BJ (cell line): ENCODE data around the gene LIMS1. TPM values are rescaled to one million over a fixed set of nuclear protein-coding genes. Genes with fewer than 3 reads are reported as not detected.
"Not testable (repeated sequence)": the region's sequence is repeated elsewhere in the genome, so short reads cannot be mapped to it uniquely, and the experiment has no call there.

Source experiments
- CTCF ChIA-PET: fragments of 350-600 bp; formaldehyde crosslinking; extraction: SDS; loops from one replicate; lab custom pipeline; 2021; ENCODE audit warnings: antibody characterized with exemption, inconsistent platforms; lab: Yijun Ruan, JAX
- POLR2A ChIA-PET: fragments of 300-600 bp; sonication (Branson Sonifier 250); formaldehyde crosslinking; extraction: SDS; loops from one replicate; lab custom pipeline; 2021; ENCODE audit warnings: antibody characterized with exemption; lab: Charles Lee
- DNase-seq: peaks from one replicate; pipeline ENCODE4 v3.0.0-alpha.2; 2011; ENCODE audit warnings: low read depth
- H3K27me3 ChIP-seq: 2 replicates; pipeline ENCODE4 v1.6.0; 2011; ENCODE audit warnings: low read length; ENCODE audit not compliant: control insufficient read depth, insufficient read depth
- H3K36me3 ChIP-seq: 2 replicates; pipeline ENCODE4 v1.5.1; 2011; ENCODE audit warnings: low read length; ENCODE audit not compliant: control insufficient read depth, insufficient read depth
- H3K4me3 ChIP-seq: 2 replicates; pipeline ENCODE4 v1.5.1; 2011; ENCODE audit warnings: low read depth, mild to moderate bottlenecking, control low read depth, low read length
- CTCF ChIP-seq: IDR thresholded peaks from 2 replicates; pipeline ENCODE4 v1.5.1; 2011; ENCODE audit warnings: low read depth, mild to moderate bottlenecking, control low read depth, inconsistent platforms, low read length, moderate library complexity; ENCODE audit not compliant: insufficient read depth
- polyA plus RNA-seq: library from polyadenylated mRNA; depleted of rRNA; stranded (reverse); fragments of >200 nt; gene quantifications from 2 replicates; pipeline ENCODE4 v1.2.3, GENCODE V29; 2011

Gene LIMS1
- polyA plus RNA-seq, 1 experiment: 103 TPM

GRCh38 chr2:108641756-108642155, 107.5 kb downstream of the LIMS1 start:
- H3K27me3 ChIP-seq: no peaks in the 10 kb centered on the region
- POLR2A ChIA-PET: interaction anchor here (0.6 kb wide), 1 partner anchor 883 kb away, joined by 3 read pairs; no protein-coding TSS in a partner anchor
- CTCF ChIA-PET: no interaction called here
- no peak for TF ChIP-seq CTCF
- H3K36me3 ChIP-seq: no peaks in the 10 kb centered on the region
- no peak overlapping the region for H3K4me3 ChIP-seq
- no peak for DNase-seq

GRCh38 chr2:108643261-108643849, 109.1 kb downstream of the LIMS1 start:
- ChIA-PET CTCF (no interaction called here), POLR2A (interaction anchor here (0.6 kb wide), 1 partner anchor 478 kb away, joined by 3 read pairs; no protein-coding TSS in a partner anchor)
- TF ChIP-seq CTCF: no peak
- Histone ChIP-seq H3K27me3 (no peaks in the 10 kb centered on the region), H3K4me3 (no peak overlapping the region), H3K36me3 (no peaks in the 10 kb centered on the region)
- DNase-seq: no peak

- POLR2A ChIA-PET, H3K27me3 ChIP-seq, H3K36me3 ChIP-seq, DNase-seq, CTCF ChIA-PET, H3K4me3 ChIP-seq: not testable (repeated sequence)
Measured at GRCh38 chr2:108643862-108644261, 109.6 kb downstream of the LIMS1 start.

GRCh38 chr2:108644446-108644845, 110.2 kb downstream of the LIMS1 start:
- POLR2A ChIA-PET, H3K4me3 ChIP-seq, H3K27me3 ChIP-seq, H3K36me3 ChIP-seq, DNase-seq: not testable (repeated sequence)
- CTCF ChIA-PET: interaction anchor here (5.4 kb wide), 1 partner anchor 8 kb away, joined by 25 read pairs; no protein-coding TSS in a partner anchor

- CTCF ChIA-PET: interaction anchor here (0.6 to 5.4 kb wide), 2 partner anchors 12 to 52 kb away, joined by 4 to 25 read pairs; no protein-coding TSS in a partner anchor
- H3K27me3 ChIP-seq, DNase-seq, POLR2A ChIA-PET, H3K4me3 ChIP-seq, H3K36me3 ChIP-seq: not testable (repeated sequence)
Measured at GRCh38 chr2:108648796-108649195, 114.5 kb downstream of the LIMS1 start.

- H3K4me3 ChIP-seq, H3K36me3 ChIP-seq, POLR2A ChIA-PET, H3K27me3 ChIP-seq, DNase-seq, CTCF ChIA-PET: not testable (repeated sequence)
Measured at GRCh38 chr2:108650465-108650864, 116.2 kb downstream of the LIMS1 start.

- DNase-seq, H3K36me3 ChIP-seq, H3K4me3 ChIP-seq, CTCF ChIA-PET, H3K27me3 ChIP-seq, POLR2A ChIA-PET: not testable (repeated sequence)
Measured at GRCh38 chr2:108651468-108651867, 117.2 kb downstream of the LIMS1 start.

GRCh38 chr2:108652187-108652931, 118.1 kb downstream of the LIMS1 start:
- H3K4me3 ChIP-seq, POLR2A ChIA-PET, CTCF ChIA-PET, H3K36me3 ChIP-seq, H3K27me3 ChIP-seq: not testable (repeated sequence)
- peak; percentile 93 for DNase-seq

GRCh38 chr2:108653425-108653824, 119.2 kb downstream of the LIMS1 start:
- H3K4me3 ChIP-seq, CTCF ChIA-PET, DNase-seq, H3K27me3 ChIP-seq, POLR2A ChIA-PET, H3K36me3 ChIP-seq: not testable (repeated sequence)

GRCh38 chr2:108653849-108654248, 119.6 kb downstream of the LIMS1 start:
- POLR2A ChIA-PET, H3K4me3 ChIP-seq, CTCF ChIA-PET, H3K27me3 ChIP-seq, H3K36me3 ChIP-seq, DNase-seq: not testable (repeated sequence)

- CTCF ChIA-PET, H3K27me3 ChIP-seq, POLR2A ChIA-PET, DNase-seq, H3K36me3 ChIP-seq: not testable (repeated sequence)
- peak overlapping the region; percentile 19; the same call in 1 of the 2 replicates for H3K4me3 ChIP-seq
Measured at GRCh38 chr2:108654521-108655125, 120.4 kb downstream of the LIMS1 start.
